GM21786 (cell line): ENCODE results near the gene NUDCD3.

Experiments used
- ATAC-seq: cut with Tn5 transposase; IDR thresholded peaks from one replicate; pipeline ENCODE4 v1.9.1; 2021; ENCODE audit not compliant: unreplicated experiment

Gene NUDCD3

DNA sequence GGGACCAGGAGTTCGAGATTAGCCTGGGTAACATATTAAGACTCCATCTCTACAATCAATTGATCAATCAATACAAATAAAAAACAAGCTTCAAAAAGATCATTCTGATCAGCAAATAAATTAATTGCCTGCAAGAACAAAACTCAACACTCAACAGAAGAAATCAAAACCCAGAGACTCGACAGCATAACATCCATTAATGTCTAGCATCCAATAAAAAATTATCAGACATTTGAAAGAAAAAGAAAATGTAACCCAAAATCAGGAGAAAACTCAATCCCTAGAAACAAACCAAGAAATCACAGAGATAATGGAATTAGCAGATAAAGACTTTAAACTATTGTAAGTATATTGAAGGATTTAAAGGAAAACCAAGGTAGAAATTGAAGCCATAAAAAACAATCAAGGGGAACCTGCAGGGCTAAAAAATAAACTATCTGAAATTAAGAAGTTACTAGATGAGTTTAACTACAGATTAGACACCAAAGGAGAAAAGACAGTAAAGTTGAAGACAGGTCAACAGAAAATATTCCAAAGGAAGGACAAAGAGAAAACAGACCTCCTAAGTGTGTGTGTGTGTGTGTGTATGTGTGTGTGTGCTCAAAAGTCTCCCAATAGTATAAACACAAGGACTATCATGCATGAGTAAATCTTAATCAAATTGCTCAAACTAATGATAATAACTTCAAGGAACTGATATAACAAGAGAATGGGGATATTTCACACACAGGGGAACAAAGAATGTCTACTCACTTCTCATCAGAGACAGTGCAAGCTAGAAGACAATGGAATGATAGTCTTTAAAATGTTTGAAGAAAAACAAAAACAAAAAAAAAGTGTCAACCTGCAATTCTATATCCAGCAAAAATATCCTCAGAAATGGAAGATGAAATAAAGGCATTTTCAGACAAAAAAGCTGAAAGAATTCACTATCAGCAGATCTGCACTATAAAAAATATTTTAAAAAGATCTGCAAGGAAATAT is 7.7 kb downstream of the NUDCD3 start:
- no peak for ATAC-seq

DNA sequence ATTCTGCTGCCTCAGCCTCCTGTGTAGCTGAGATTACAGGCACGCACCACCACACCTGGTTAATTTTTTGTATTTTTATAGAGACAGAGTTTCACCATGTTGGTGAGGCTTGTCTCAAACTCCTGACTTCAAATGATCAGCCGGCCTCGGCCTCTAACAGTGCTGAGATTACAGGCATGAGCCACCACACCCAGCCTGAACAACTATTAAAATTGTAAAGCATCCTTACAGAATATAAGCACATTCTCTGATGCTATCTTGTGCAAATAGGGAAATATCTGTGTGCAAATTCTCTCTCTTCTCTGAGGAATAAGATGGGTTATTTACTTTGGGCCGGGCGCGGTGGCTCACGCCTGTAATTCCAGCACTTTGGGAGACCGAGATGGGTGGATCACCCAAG is 12.5 kb downstream of the NUDCD3 start:
- ATAC-seq: no peak

GRCh38 chr7:44477063-44477830 is 13.2 kb downstream of the NUDCD3 start:
- ATAC-seq: peak; percentile 70

GRCh38 chr7:44476313-44476712 is 14.1 kb downstream of the NUDCD3 start:
- ATAC-seq: no peak

DNA sequence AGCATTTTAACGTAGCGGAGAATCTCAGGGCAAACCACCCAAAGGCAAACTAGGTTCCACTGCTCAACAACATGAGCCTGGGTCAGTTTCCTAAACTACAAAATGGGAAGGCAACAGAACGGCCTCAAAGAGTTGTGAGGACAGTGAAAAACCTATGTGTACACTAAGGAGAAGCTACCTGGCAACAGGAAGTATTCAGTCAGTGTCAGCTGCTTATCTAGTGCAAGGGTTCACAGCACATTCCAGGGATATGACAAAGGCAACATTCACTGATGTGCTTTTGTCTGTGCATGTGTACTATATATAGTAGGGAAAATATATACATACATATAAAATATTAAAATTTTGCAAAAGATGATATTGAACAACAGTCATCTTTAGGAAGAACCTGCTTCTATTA is 17.2 kb downstream of the NUDCD3 start:
- no peak for ATAC-seq

GRCh38 chr7:44472843-44473242 is 17.6 kb downstream of the NUDCD3 start:
- no peak for ATAC-seq

DNA sequence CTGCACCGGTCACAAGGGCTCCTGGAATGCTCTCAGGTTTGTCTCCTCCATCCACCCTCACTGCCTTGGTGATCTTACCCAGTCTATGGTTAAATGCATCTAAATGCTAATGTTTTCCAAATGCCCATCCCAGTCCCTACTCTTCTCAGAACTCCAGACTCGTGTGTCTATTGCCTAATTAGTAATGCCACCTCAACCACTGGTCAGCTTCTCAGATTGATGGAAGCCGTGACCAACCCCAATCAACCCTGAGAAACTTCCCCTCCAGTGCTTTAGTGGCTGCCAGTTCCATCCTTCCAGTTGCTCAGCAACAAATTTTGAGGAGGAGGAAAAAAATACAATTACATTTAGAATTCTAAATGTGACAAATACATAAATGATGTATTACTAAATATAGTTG is 18.6 kb downstream of the NUDCD3 start:
- ATAC-seq: no peak

DNA sequence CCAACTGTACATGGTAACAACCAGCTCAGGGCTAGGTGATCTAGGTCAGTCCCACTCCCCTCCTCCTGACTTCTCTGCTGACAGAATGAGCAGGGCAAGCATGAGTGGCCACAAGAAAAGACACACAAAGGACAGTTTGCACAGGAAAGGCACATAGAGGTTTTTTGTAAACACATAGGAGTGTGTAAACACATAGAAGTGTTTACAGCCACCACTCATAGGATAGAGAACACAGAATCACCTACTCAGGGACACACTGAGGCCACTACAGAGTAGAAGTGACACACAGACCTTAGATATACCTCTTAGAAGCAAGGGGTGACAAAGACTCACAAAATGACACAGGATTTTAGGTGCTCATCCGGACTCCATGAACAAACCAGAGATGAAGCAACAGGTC is 19.0 kb downstream of the NUDCD3 start:
- ATAC-seq: no peak

- ATAC-seq: no peak
These were observed 19.7 kb downstream of the NUDCD3 start for GRCh38 chr7:44470628-44471245.

DNA sequence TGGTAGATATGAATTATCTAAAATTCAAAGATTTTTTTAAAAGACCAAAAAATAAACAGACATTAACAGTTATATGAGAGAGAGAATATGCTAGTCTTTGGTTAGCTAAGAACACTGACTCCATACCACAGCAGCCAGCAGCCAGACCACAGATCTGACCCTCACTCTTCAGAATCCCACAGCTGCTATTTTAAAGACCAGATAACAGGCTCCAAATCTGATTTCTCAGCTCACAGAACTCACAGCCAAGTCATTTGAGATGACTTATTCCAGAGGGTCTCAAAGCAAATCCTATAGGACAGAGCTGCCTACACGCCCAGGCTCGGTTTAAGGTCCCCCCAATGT is 20.4 kb downstream of the NUDCD3 start:
- ATAC-seq: no peak

GRCh38 chr7:44469461-44470134 is 20.9 kb downstream of the NUDCD3 start:
- ATAC-seq: no peak

DNA sequence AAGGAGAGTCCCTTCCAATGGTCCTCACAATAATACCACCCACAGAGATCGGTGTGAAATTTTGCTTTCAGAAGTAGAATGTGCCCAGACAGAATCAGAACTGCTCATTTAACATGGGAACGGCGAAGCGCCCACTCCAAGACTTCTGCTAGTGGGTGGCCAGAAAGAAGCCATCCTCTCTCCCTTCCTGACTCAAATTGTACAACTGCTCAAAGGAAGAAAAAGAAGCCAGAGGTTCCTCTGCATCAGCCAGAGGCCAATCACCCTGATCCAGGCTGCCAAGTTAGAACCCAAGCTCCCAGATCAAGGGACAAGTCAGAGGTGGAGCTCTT is 23.3 kb downstream of the NUDCD3 start:
- no peak for ATAC-seq

- ATAC-seq: no peak
These were observed 23.9 kb downstream of the NUDCD3 start for GRCh38 chr7:44466300-44467216.

- no peak for ATAC-seq
These were observed 25.0 kb downstream of the NUDCD3 start for GRCh38 chr7:44465490-44465889.

DNA sequence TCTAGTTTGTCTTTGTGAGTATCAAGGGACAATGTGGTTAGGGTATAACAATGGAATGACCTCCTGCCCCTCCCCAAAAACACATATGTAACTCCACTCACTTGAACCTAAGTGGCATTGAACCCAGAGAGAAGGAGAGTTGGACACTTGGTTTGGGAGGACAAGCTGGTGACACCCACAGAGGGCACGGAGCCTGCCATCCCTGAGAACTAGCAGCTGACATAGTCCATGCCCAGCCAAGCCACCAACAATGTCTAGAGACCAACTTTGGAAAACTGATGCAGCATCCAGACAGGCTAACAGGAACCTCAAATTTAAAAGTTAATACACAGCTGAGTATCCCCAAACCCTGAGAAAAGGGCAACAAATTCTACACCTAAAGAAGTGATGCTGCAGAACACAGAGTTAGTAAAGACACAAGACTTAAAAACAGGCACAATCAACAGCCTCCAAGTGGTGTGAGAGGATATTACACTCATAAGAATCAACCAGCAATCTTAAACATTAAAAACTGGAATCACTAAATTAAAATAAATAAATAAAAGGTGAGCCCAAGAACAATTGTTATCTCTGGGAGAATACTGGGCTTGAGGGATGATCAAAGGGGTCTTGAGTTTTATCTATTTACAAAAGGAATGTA is 27.2 kb downstream of the NUDCD3 start:
- ATAC-seq: no peak

- peak; percentile 27 for ATAC-seq
These were observed 29.1 kb downstream of the NUDCD3 start for GRCh38 chr7:44461387-44461786.

DNA sequence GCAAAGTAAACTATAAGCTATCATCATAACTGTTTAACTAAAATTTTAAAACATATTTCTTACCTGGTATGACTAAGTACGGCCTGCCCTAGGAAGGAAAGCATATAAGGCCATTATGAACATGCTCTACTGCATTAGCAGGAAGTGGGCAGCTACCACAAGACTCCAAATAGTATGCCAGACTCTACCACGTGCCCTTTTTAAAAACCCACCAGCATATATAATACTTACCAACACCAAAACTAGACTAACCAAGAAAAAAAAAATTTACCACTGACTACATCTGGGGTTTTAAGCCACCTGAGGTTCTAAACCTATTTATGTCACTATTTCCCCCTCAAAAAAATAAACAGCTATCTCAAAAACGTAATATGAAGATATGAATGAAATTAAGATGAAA is 30.1 kb downstream of the NUDCD3 start:
- ATAC-seq: peak; percentile 97

GRCh38 chr7:44455155-44455554 is 35.3 kb downstream of the NUDCD3 start:
- ATAC-seq: no peak

DNA sequence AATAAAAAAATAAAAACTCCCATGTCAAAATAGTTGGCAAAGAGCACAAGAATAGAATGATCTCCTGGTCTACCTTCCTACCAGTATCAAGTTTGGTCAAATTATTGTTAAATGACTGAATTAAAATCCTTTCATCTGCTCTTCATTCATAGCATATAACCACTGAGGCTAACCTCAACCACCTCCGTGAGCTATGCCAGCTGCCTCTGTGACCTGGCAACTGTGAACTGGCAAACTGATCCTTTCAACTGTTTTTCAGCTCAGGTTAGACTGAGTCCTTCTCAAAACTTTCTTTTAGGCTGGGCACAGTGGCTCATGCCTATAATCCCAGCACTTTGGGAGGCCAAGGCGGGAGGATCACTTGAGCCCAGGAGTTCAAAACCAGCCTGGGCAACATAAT is 36.1 kb downstream of the NUDCD3 start:
- ATAC-seq: no peak

- no peak for ATAC-seq
These were observed 39.3 kb downstream of the NUDCD3 start for GRCh38 chr7:44451123-44451522.
